K562 (cell line): ENCODE measurements around the gene ARHGEF4. TPM values are rescaled to one million over a fixed set of nuclear protein-coding genes. Genes with fewer than 3 reads are reported as not detected.

Source experiments
- ATAC-seq: fragments of 200-7000 bp; cut with Tn5 transposase; 3 replicates; pipeline ENCODE4 v1.9.1; 2020; ENCODE audit warnings: moderate library complexity
- Bru-seq: library from RNA; stranded (reverse); fragments of 400-500 nt; gene quantifications from one replicate; lab custom pipeline; 2021; lab: Mats Ljungman, UMichigan
- BruChase-seq, 2 experiments: library from RNA; stranded (reverse); fragments of 400-500 nt; gene quantifications; one replicate each; lab custom pipeline; 2021; lab: Mats Ljungman, UMichigan
- BruUV-seq: library from RNA; stranded (reverse); fragments of 400-500 nt; replicated peaks from 2 replicates; lab custom pipeline; 2021; lab: Mats Ljungman, UMichigan
- CTCF ChIA-PET: fragments of 300-600 bp; formaldehyde crosslinking; extraction: SDS; loops from one replicate; lab custom pipeline; 2021; ENCODE audit warnings: low intra/inter-chr PET ratio; lab: Yijun Ruan, JAX
- POLR2A ChIA-PET: fragments of 300-600, 350-650 bp; sonication (Branson Sonifier 250); formaldehyde crosslinking; extraction: SDS; loops from one replicate; lab custom pipeline; 2021; ENCODE audit warnings: antibody characterized with exemption, inconsistent platforms; lab: Yijun Ruan, JAX
- DNase-seq, 4 experiments: peaks; one replicate each; pipeline versions ENCODE4 v3.0.0 to v3.0.0-alpha.2; 2011 to 2018; ENCODE audit warnings: low spot score in 3 of 4, mixed read lengths in 3 of 4; ENCODE audit errors: extremely low read depth in 1 of 4
- FAIRE-seq: peaks from 2 replicates; lab custom pipeline; 2011; peaks lifted over from hg19 to GRCh38; lab: Jason Lieb, UNC
- H2AFZ ChIP-seq: 2 replicates; pipeline ENCODE4 v1.6.0; 2011; ENCODE audit warnings: low read depth, low read length, control low read depth, inconsistent platforms
- H3K27ac ChIP-seq: fragments of 200-600 bp; 3 replicates; pipeline ENCODE4 v1.8.0; 2011; ENCODE audit warnings: low read depth, mild to moderate bottlenecking, control low read depth, inconsistent platforms, low read length, moderate library complexity, mixed read lengths; ENCODE audit errors: extremely low read depth
- H3K27me3 ChIP-seq, 2 experiments: fragments of 300-600 bp in 1 of 2; 2 replicates in 1 of 2; 3 replicates in 1 of 2; pipeline versions ENCODE4 v1.6.0 to v1.8.0; 2011; ENCODE audit warnings: inconsistent platforms in 2 of 2, low read length in 2 of 2, mild to moderate bottlenecking in 1 of 2, mixed read lengths in 1 of 2, moderate library complexity in 1 of 2; ENCODE audit not compliant: control insufficient read depth in 2 of 2, insufficient read depth in 2 of 2
- H3K36me3 ChIP-seq: fragments of 300-600 bp; 3 replicates; pipeline ENCODE4 v1.8.0; 2011; ENCODE audit warnings: mild to moderate bottlenecking, low read length, inconsistent platforms; ENCODE audit not compliant: control insufficient read depth, insufficient read depth
- H3K4me1 ChIP-seq, 2 experiments: fragments of 200-600 bp in 1 of 2; replicated peaks in 1 of 2; 2 replicates in 1 of 2; 3 replicates in 1 of 2; pipeline versions ENCODE4 v1.5.1 to v1.8.0; 2011; ENCODE audit warnings: inconsistent platforms in 2 of 2, low read length in 2 of 2, mild to moderate bottlenecking in 1 of 2, mixed read lengths in 1 of 2, moderate library complexity in 1 of 2; ENCODE audit not compliant: control insufficient read depth in 2 of 2, insufficient read depth in 2 of 2
- H3K4me2 ChIP-seq: 2 replicates; pipeline ENCODE4 v1.6.1; 2011; ENCODE audit warnings: low read length, control low read depth, inconsistent platforms, mixed read lengths; ENCODE audit not compliant: insufficient read depth
- H3K4me3 ChIP-seq: fragments of 200-600 bp; sonication (generic), shearing (Covaris generic); 2 replicates; pipeline ENCODE4 v1.5.1; 2016; ENCODE audit warnings: control low read depth, inconsistent platforms
- H3K79me2 ChIP-seq: fragments of 200-600 bp; 3 replicates; pipeline ENCODE4 v1.8.0; 2011; ENCODE audit warnings: low read length, inconsistent platforms; ENCODE audit not compliant: control insufficient read depth, insufficient read depth
- H3K9ac ChIP-seq, 2 experiments: 2 replicates each; pipeline versions ENCODE4 v1.6.0 to v1.6.1; 2011; ENCODE audit warnings: low read depth in 2 of 2, low read length in 2 of 2, control low read depth in 1 of 2, inconsistent platforms in 1 of 2, mild to moderate bottlenecking in 1 of 2, mixed read lengths in 1 of 2; ENCODE audit not compliant: insufficient read depth in 1 of 2
- H3K9me1 ChIP-seq: one replicate; pipeline ENCODE4 v1.6.0; 2011; ENCODE audit warnings: inconsistent platforms, mild to moderate bottlenecking, low read length, moderate library complexity; ENCODE audit not compliant: control insufficient read depth, insufficient read depth
- H3K9me3 ChIP-seq: replicated peaks from 2 replicates; pipeline ENCODE4 v1.5.1; 2011; ENCODE audit warnings: low read depth, low read length, inconsistent platforms; ENCODE audit not compliant: control insufficient read depth, insufficient read depth
- H4K20me1 ChIP-seq: replicated peaks from 2 replicates; pipeline ENCODE4 v1.6.1; 2011; ENCODE audit warnings: low read length, inconsistent platforms, mixed read lengths; ENCODE audit not compliant: control insufficient read depth, insufficient read depth
- BHLHE40 ChIP-seq: IDR thresholded peaks from 2 replicates; pipeline ENCODE4 v1.6.1; 2011; ENCODE audit warnings: low read length, improper control_type of control experiment
- BRF1 ChIP-seq: IDR thresholded peaks from 3 replicates; pipeline ENCODE4 v1.6.1; 2011; ENCODE audit warnings: borderline replicate concordance, mild to moderate bottlenecking; ENCODE audit not compliant: insufficient read length; ENCODE audit errors: extremely low read depth
- E2F6 ChIP-seq, 2 experiments: IDR thresholded peaks; 2 replicates each; pipeline ENCODE4 v1.6.1; 2011; ENCODE audit warnings: borderline replicate concordance in 1 of 2, control low read depth in 1 of 2, low read depth in 1 of 2, low read length in 1 of 2, mild to moderate bottlenecking in 1 of 2, mixed read lengths in 1 of 2, moderate library complexity in 1 of 2; ENCODE audit not compliant: insufficient read depth in 1 of 2, insufficient read length in 1 of 2, poor library complexity in 1 of 2, severe bottlenecking in 1 of 2; ENCODE audit errors: extremely low read depth in 1 of 2
- EGR1 ChIP-seq: fragments of 450-650 bp; conservative IDR thresholded peaks from 2 replicates; pipeline ENCODE4 v1.6.1; 2017; ENCODE audit warnings: mild to moderate bottlenecking
- WGBS: fragments of 100-300 bp; shearing (Covaris generic); methylation state at CpG from one replicate; pipeline ENCODE4 v1.1.6; 2016; ENCODE audit warnings: low coverage, mixed read lengths; ENCODE audit not compliant: insufficient coverage; ENCODE audit errors: missing lambda C conversion rate; 5-methylcytosine and 5-hydroxymethylcytosine counted together
- in situ Hi-C: fragments of 300-500 bp; cut with MboI; formaldehyde crosslinking; loops from 4 replicates; pipeline ENCODE4 v1.15.0; 2018; ENCODE audit warnings: inconsistent platforms, mixed read lengths
- intact Hi-C: fragments of 100-400 bp; cut with micrococcal nuclease; formaldehyde crosslinking; loops from 2 replicates; pipeline ENCODE4 v1.14.2; 2022
- long read RNA-seq, 3 experiments: library from polyadenylated mRNA in 2 of 3; library from RNA in 1 of 3; unstranded in 2 of 3; stranded (forward) in 1 of 3; transcript quantifications; one replicate each; pipeline ENCODE4 v2.0.0, GENCODE V29; 2019 to 2022
- polyA minus RNA-seq, 3 experiments: library from RNA; depleted of rRNA, polyadenylated mRNA; stranded (reverse); fragments of >200 nt; gene quantifications; 2 replicates each; pipeline ENCODE4 v1.2.3, GENCODE V29; 2011
- polyA plus RNA-seq, 8 experiments: library from polyadenylated mRNA; depleted of rRNA in 4 of 8; stranded (reverse) in 5 of 8; unstranded in 3 of 8; fragments of >200 nt; fragmentation: Nextera tagmentation in 2 of 8; fragmentation: Illumina TruSeq in 1 of 8; extraction: Ambion mirVana in 2 of 8; extraction: Trizol in 1 of 8; gene quantifications; 2 replicates each; pipeline versions ENCODE4 v1.2.1 to v1.2.3, GENCODE V29; 2011 to 2014; ENCODE audit warnings: inconsistent platforms in 1 of 8, missing spikeins in 1 of 8
- total RNA-seq, 7 experiments: library from RNA; depleted of rRNA in 6 of 7; stranded (reverse); fragments of >200 nt in 6 of 7; fragmentation: Illumina TruSeq in 2 of 7; extraction: Trizol in 2 of 7; gene quantifications; 2 replicates each; pipeline versions ENCODE4 v1.2.1 to v1.2.3, GENCODE V29; 2011 to 2021; ENCODE audit warnings: low replicate concordance in 1 of 7

Gene ARHGEF4
- not detected in 2 replicates for total RNA-seq (2011; cell fraction: chromatin; rRNA removed; ENCODE audit: low replicate concordance)
- total RNA-seq (2011; cell fraction: nucleolus; rRNA removed) = not detected in 2 replicates
- total RNA-seq (2011; cell fraction: nucleoplasm; rRNA removed) = not detected in 2 replicates
- total RNA-seq (2014; rRNA removed) (not detected in 2 replicates), total RNA-seq (2014; rRNA removed; fragmentation: Illumina TruSeq; extraction: Trizol) (not detected in 2 replicates), total RNA-seq (2015; rRNA removed; fragmentation: Illumina TruSeq; extraction: Trizol) (not detected in 2 replicates), total RNA-seq (2021) (not detected in 2 replicates), polyA plus RNA-seq (2011; rRNA removed) (not detected in 2 replicates), polyA plus RNA-seq (2014; fragmentation: Illumina TruSeq; extraction: Trizol) (not detected in 2 replicates), polyA plus RNA-seq (2014; fragmentation: Nextera tagmentation; extraction: Ambion mirVana) (not detected), polyA plus RNA-seq (2014; rRNA removed) (not detected in 2 replicates), polyA minus RNA-seq (2011; rRNA and poly(A)+ RNA removed) (not detected in 2 replicates), Bru-seq, nascent RNA (percentile 7 among the genes with signal in this experiment), BruChase-seq, experiment 1, labeled RNA remaining after a 2-hour chase (percentile 7 among the genes with signal in this experiment), BruChase-seq, experiment 2, labeled RNA remaining after a 6-hour chase (percentile 12 among the genes with signal in this experiment)
- polyA plus RNA-seq (2011; cell fraction: cytosol; rRNA removed) = not detected in 2 replicates
- not detected in 2 replicates for polyA plus RNA-seq (2011; cell fraction: nucleus; rRNA removed)
- 0.03 TPM in 2 replicates for polyA plus RNA-seq (2012)
- polyA minus RNA-seq (2011; cell fraction: cytosol; rRNA and poly(A)+ RNA removed) = not detected in 2 replicates
- not detected in 2 replicates for polyA minus RNA-seq (2011; cell fraction: nucleus; rRNA and poly(A)+ RNA removed)
- long read RNA-seq, experiment 1 = 0 reads
- long read RNA-seq, experiment 2 = 0 reads
- long read RNA-seq, experiment 3 = 0 reads

- ATAC-seq (peak; percentile 88), DNase-seq (peak; percentile 41 to 88 (median 75)), FAIRE-seq (no peak)
- H3K4me1 ChIP-seq = peaks cover 0 to 12% of the 10 kb centered on the region in 2 experiments; a peak in 2 of 5 replicates
- H4K20me1 ChIP-seq = peaks cover 12% of the 10 kb centered on the region; the same call in 1 of the 2 replicates
- no peak within 1 kb of the TSS for H3K4me3 ChIP-seq
- H3K9me1 ChIP-seq = no peaks in the 10 kb centered on the region
- ChIA-PET POLR2A (interaction anchor here (0.6 kb wide), 1 partner anchor 592 kb away, joined by 3 read pairs; no protein-coding TSS in a partner anchor), CTCF (no interaction called here)
- 14% methylated on average over 24 of the region's 70 CpGs for WGBS
- in situ Hi-C loops = no loop called here
- H3K27me3 ChIP-seq = peaks cover 17 to 79% of the 10 kb centered on the region in 2 experiments; a peak in 4 of 5 replicates
- H3K36me3 ChIP-seq = no peaks in the 10 kb centered on the region
- intact Hi-C loops = no loop called here
- H3K9me3 ChIP-seq = no peaks in the 10 kb centered on the region
- BruUV-seq = no TSS peak
- H3K79me2 ChIP-seq = no peaks in the 10 kb centered on the region
- TF ChIP-seq BHLHE40 (peak; percentile 75), E2F6 (IDR thresholded peaks at IDR 0.05; ENCODE audit: borderline replicate concordance in 1 of 2, extremely low read depth in 1 of 2, insufficient read depth in 1 of 2, insufficient read length in 1 of 2, low read depth in 1 of 2, low read length in 1 of 2, poor library complexity in 1 of 2, severe bottlenecking in 1 of 2) (peak in 1 of 2 experiments; percentile 24), EGR1 (peak; percentile 70; the same call in 1 of the 2 replicates), BRF1 (no peak)
- no peak within 1 kb of the TSS for H2AFZ ChIP-seq
- H3K4me2 ChIP-seq = no peak within 1 kb of the TSS
- H3K27ac ChIP-seq = no peak within 1 kb of the TSS
- no peak within 1 kb of the TSS for H3K9ac ChIP-seq
These were observed at the start of gene ARHGEF4 for GRCh38 chr2:130836501-130837174. ARHGEF4 (plus strand) TSS chr2:130836914; CDS start chr2:130836954, 40 bp downstream.
